Esophagus muscularis mucosa (tissue), 3 donors: ENCODE measurements around the gene VEZF1.

Source experiments
- CTCF ChIP-seq, 3 experiments: fragments of 200-600 bp in 2 of 3; fragments of 450-650 bp in 1 of 3; sonication (generic) in 2 of 3; IDR thresholded peaks; one replicate each; pipeline ENCODE4 v1.5.1; 2017 to 2019; ENCODE audit warnings: antibody characterized with exemption in 3 of 3, mild to moderate bottlenecking in 2 of 3, moderate library complexity in 1 of 3
- POLR2A ChIP-seq: fragments of 450-650 bp; IDR thresholded peaks from one replicate; pipeline ENCODE4 v1.6.1; 2017; ENCODE audit warnings: antibody characterized with exemption, moderate library complexity, mild to moderate bottlenecking, low read depth

- TF ChIP-seq CTCF (IDR thresholded peaks at IDR 0.05) (peak in 1 of 3 experiments; percentile 11), POLR2A (no peak)
These were observed 18.5 kb upstream of the VEZF1 start for GRCh38 chr17:58006560-58006923.
